ENCODE data around the gene PTGDS. TPM values are rescaled to one million over a fixed set of nuclear protein-coding genes. Genes with fewer than 3 reads are reported as not detected.

Gene PTGDS
- total RNA-seq, 1 donor, result 10.8 TPM

DNA sequence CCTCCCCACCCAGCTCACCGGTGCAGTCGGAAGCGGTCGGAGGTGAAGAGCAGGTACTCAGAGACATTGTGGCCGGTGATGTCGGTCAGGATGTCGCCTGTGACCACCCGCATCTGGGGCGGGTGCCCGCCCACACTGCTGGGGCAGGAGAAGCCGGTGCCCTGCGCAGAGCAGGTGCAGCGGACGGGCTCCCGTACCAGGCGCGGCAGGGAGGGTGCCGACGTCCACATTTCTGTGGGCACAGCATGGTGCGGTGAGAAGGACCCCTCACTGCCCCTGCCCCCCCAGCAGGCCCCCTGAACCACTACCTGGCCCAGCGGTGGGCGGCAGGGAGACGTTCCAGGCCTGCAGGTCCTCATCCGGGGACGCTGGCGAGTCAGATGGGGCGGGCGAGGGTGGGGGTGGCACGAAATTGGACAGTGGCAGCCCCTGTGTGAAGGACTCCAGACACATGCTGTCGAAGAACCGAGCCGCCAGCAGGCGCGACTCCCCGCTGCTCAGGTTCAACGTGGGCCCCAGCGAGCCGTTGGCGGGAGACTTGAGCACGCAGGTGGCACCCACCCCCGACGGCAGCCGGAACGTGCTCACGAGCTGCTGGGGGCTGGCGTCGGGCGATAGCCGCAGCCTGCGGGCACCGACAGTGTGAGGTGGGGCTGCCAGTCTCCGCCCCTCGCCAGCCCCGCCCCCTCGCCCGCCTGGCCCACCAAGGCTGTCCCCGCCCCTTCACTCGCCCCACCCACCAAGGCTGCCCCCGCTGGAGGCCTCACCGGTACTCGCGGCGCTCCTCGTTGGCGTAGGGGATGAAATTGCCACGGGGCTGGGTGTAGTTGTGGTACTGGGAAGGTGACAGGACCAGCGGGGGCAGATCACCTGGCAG lies 35.6 kb downstream of the PTGDS start:
- no peak for DNase-seq (ENCODE audit: low read depth)
- TF ChIP-seq, protein P1, sequence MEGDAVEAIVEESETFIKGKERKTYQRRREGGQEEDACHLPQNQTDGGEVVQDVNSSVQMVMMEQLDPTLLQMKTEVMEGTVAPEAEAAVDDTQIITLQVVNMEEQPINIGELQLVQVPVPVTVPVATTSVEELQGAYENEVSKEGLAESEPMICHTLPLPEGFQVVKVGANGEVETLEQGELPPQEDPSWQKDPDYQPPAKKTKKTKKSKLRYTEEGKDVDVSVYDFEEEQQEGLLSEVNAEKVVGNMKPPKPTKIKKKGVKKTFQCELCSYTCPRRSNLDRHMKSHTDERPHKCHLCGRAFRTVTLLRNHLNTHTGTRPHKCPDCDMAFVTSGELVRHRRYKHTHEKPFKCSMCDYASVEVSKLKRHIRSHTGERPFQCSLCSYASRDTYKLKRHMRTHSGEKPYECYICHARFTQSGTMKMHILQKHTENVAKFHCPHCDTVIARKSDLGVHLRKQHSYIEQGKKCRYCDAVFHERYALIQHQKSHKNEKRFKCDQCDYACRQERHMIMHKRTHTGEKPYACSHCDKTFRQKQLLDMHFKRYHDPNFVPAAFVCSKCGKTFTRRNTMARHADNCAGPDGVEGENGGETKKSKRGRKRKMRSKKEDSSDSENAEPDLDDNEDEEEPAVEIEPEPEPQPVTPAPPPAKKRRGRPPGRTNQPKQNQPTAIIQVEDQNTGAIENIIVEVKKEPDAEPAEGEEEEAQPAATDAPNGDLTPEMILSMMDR (IDR thresholded peaks at IDR 0.05; ENCODE audit: insufficient read depth, low read depth, low read length), result no peak
- H3K4me3 ChIP-seq (ENCODE audit: low read depth, low read length), result no peak overlapping the region

DNA sequence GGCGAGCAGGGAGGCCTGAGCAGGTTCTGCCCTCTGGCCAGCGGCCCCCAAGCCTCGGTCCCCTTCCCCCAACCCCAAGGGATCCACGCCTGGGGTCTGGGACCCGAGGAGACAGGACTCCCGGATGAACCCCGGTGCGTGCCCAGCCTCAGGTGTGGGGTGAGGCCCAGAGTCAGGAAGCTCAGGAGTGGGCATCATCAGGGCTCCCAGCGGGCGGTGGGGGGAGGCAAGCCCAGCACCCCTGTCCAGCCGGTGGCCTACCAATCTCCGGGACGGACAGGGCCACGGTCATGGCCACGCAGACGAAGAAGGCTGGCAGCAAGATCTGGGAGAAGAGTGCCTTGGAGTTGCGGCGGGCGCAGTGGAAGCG lies 36.3 kb downstream of the PTGDS start:
- no peak for DNase-seq (ENCODE audit: low read depth)
- TF ChIP-seq, protein P1 (IDR thresholded peaks at IDR 0.05; ENCODE audit: insufficient read depth, low read depth, low read length), result no peak
- H3K4me3 ChIP-seq (ENCODE audit: low read depth, low read length), result no peak overlapping the region

DNA sequence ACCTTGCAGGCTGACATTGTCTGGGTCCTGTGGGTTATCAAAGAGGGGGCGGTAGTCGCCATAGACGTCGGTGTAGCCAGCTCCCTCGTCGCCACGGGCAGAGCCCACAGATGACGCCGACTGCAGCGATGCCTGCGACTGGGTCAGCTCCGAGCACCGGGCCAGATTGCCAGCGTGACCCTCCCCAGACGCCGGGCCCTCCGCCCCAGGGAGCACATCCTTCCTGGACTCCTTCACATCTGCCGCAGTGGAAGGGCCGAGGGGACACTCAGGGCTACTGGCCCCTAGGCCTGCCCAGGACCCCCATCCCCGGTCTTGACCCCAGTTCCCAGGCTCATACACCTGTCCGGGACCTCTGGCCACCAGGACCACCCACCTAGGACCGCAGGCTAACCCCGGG lies 36.9 kb downstream of the PTGDS start:
- H3K4me3 ChIP-seq (ENCODE audit: low read depth, low read length), result no peak overlapping the region
- TF ChIP-seq, protein P1 (IDR thresholded peaks at IDR 0.05; ENCODE audit: insufficient read depth, low read depth, low read length), result no peak
- no peak for DNase-seq (ENCODE audit: low read depth)

DNA sequence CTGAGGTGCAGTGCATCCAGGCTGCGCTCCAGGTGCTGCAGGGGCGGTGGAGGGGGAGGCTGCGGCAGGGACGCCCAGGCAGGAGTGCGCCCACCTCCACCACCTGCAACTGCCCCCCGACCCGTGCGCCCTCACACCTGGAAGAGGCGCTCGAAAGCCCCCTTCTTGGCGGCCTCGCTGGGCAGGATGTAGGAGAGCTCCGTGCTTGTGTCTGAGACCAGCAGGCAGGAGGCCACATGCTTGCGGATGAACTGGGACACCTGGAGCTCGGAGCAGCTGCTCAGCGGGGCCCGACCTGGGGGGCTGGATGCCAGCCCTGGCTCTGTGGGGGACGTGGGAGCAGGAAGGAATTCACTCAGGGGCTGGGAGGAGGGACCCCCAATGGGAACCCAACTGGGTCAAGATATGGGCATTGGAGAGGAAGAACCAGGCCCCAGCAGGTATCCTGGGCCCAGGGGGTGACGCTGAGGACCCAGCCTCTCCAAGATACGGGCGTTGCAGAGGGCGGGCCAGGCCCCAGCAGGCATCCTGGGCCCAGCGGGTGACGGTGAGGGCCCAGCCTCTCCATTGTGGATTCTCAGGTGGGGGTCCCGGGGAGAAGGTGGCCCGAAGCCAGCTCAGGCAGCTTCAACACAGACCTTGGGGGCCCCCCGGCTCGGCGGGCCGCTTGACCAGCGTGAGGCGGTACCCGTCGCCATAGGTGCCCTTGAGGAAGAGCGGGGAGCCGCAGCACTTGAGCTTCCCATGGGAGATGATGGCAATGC lies 37.7 kb downstream of the PTGDS start:
- TF ChIP-seq, protein P1 (IDR thresholded peaks at IDR 0.05; ENCODE audit: insufficient read depth, low read depth, low read length), result no peak
- no peak for DNase-seq (ENCODE audit: low read depth)
- no peak overlapping the region for H3K4me3 ChIP-seq (ENCODE audit: low read depth, low read length)

DNA sequence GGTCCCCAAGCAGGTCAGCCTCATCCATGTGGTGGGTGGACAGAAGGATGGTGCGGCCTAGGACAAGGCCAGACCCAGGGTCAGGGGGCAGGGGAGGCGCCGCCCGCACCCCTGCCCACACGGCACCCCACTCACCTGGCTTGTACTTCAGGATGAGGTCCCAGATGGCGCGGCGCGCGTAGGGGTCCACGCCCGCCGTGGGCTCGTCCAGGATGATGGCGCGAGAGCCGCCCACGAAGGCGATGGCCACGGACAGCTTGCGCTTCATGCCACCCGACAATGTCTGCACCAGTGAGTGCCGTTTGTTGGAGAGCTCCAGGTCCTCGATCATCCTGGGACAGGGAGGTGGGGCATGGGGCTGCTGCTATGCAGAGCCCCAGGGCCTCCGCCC lies 38.2 kb downstream of the PTGDS start:
- TF ChIP-seq, protein P1 (IDR thresholded peaks at IDR 0.05; ENCODE audit: insufficient read depth, low read depth, low read length), result no peak
- DNase-seq (ENCODE audit: low read depth), result no peak
- no peak overlapping the region for H3K4me3 ChIP-seq (ENCODE audit: low read depth, low read length)

DNA sequence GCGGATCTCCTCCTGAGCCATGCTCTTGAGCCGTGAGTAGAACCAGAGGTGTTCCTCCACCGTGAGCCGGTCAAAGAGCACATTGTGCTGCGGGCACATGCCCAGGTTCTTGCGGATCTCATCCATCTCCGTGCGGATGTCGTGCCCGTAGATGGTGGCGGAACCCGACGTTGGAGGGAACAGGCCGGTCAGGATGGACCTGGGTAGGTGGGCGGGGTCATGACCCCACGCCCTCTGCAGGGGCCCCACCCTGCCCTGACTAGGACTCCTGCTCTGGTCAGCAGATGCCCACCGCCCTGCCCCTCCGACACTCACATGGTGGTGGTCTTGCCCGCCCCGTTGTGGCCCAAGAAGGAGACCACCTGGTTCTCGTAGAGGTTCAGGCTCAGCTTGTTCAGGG lies 38.7 kb downstream of the PTGDS start:
- no peak overlapping the region for H3K4me3 ChIP-seq (ENCODE audit: low read depth, low read length)
- TF ChIP-seq, protein P1 (IDR thresholded peaks at IDR 0.05; ENCODE audit: insufficient read depth, low read depth, low read length), result no peak
- DNase-seq (ENCODE audit: low read depth), result no peak

Measured in fibroblast of villous mesenchyme (primary cell).